Measurements from ENCODE around the gene FBXO47.
"Not testable (repeated sequence)": the region's sequence is repeated elsewhere in the genome, so short reads cannot be mapped to it uniquely, and the experiment has no call there.

FBXO47 gene

GRCh38 chr17:38981636-38982035, 14.4 kb upstream of the FBXO47 start:
- in situ Hi-C loops (cut with MboI; ENCODE audit: low sequenced_read_pairs): no loop called here

- in situ Hi-C loops (cut with MboI; ENCODE audit: low sequenced_read_pairs): no loop called here
These were observed 13.5 kb upstream of the FBXO47 start for GRCh38 chr17:38980490-38981217.

GRCh38 chr17:38978180-38978579, 11.0 kb upstream of the FBXO47 start:
- in situ Hi-C loops (cut with MboI; ENCODE audit: low sequenced_read_pairs): no loop called here

GRCh38 chr17:38976187-38976551, 9.0 kb upstream of the FBXO47 start:
- in situ Hi-C loops (cut with MboI; ENCODE audit: low sequenced_read_pairs): not testable (repeated sequence)

GRCh38 chr17:38970804-38971203, 3.6 kb upstream of the FBXO47 start:
- in situ Hi-C loops (cut with MboI; ENCODE audit: low sequenced_read_pairs): no loop called here

GRCh38 chr17:38970128-38970527, 2.9 kb upstream of the FBXO47 start:
- in situ Hi-C loops (cut with MboI; ENCODE audit: low sequenced_read_pairs): no loop called here

GRCh38 chr17:38969281-38969680, 2.1 kb upstream of the FBXO47 start:
- in situ Hi-C loops (cut with MboI; ENCODE audit: low sequenced_read_pairs): no loop called here

GRCh38 chr17:38961413-38961812, 5.8 kb downstream of the FBXO47 start:
- in situ Hi-C loops (cut with MboI; ENCODE audit: low sequenced_read_pairs): no loop called here

GRCh38 chr17:38960402-38960801, 6.8 kb downstream of the FBXO47 start:
- in situ Hi-C loops (cut with MboI; ENCODE audit: low sequenced_read_pairs): no loop called here

GRCh38 chr17:38959508-38959907, 7.7 kb downstream of the FBXO47 start:
- in situ Hi-C loops (cut with MboI; ENCODE audit: low sequenced_read_pairs): no loop called here

GRCh38 chr17:38958756-38959155, 8.4 kb downstream of the FBXO47 start:
- in situ Hi-C loops (cut with MboI; ENCODE audit: low sequenced_read_pairs): no loop called here

GRCh38 chr17:38958326-38958725, 8.9 kb downstream of the FBXO47 start:
- in situ Hi-C loops (cut with MboI; ENCODE audit: low sequenced_read_pairs): no loop called here

GRCh38 chr17:38953800-38954199, 13.4 kb downstream of the FBXO47 start:
- in situ Hi-C loops (cut with MboI; ENCODE audit: low sequenced_read_pairs): not testable (repeated sequence)

- in situ Hi-C loops (cut with MboI; ENCODE audit: low sequenced_read_pairs): no loop called here
These were observed 20.0 kb downstream of the FBXO47 start for GRCh38 chr17:38947189-38947588.

GRCh38 chr17:38943607-38944006, 23.6 kb downstream of the FBXO47 start:
- in situ Hi-C loops (cut with MboI; ENCODE audit: low sequenced_read_pairs): no loop called here

- in situ Hi-C loops (cut with MboI; ENCODE audit: low sequenced_read_pairs): no loop called here
These were observed 24.4 kb downstream of the FBXO47 start for GRCh38 chr17:38942696-38943334.

GRCh38 chr17:38940404-38940803, 26.8 kb downstream of the FBXO47 start:
- in situ Hi-C loops (cut with MboI; ENCODE audit: low sequenced_read_pairs): no loop called here

- in situ Hi-C loops (cut with MboI; ENCODE audit: low sequenced_read_pairs): no loop called here
These were observed 27.2 kb downstream of the FBXO47 start for GRCh38 chr17:38939987-38940386.

- in situ Hi-C loops (cut with MboI; ENCODE audit: low sequenced_read_pairs): not testable (repeated sequence)
These were observed 33.2 kb downstream of the FBXO47 start for GRCh38 chr17:38933962-38934361.

GRCh38 chr17:38930782-38931181, 36.4 kb downstream of the FBXO47 start:
- in situ Hi-C loops (cut with MboI; ENCODE audit: low sequenced_read_pairs): not testable (repeated sequence)

- in situ Hi-C loops (cut with MboI; ENCODE audit: low sequenced_read_pairs): no loop called here
These were observed 40.7 kb downstream of the FBXO47 start for GRCh38 chr17:38926293-38927070.
